Heart right ventricle (tissue), 16 donors: ENCODE results near the gene ATXN1. TPM values are rescaled to one million over a fixed set of nuclear protein-coding genes. Genes with fewer than 3 reads are reported as not detected.

Source experiments
- ATAC-seq, 8 donors: fragments of 200-7000 bp; cut with Tn5 transposase; one replicate each; pipeline ENCODE4 v1.9.1; 2020; ENCODE audit warnings: mild to moderate bottlenecking in 8 of 8, moderate library complexity in 8 of 8, moderate number of reproducible peaks in 1 of 8
- DNase-seq, 2 donors: peaks; one replicate each; pipeline ENCODE4 v3.0.0-alpha.2; 2020
- H3K27ac ChIP-seq, 10 donors: fragments of 200-600 bp; sonication (generic) in 2 of 10; one replicate each; pipeline versions ENCODE4 v1.5.0 to v1.8.0; 2020 to 2022; ENCODE audit warnings: mild to moderate bottlenecking in 3 of 10
- H3K27me3 ChIP-seq, 7 donors: fragments of 200-600 bp; one replicate each; pipeline ENCODE4 v1.8.0; 2021 to 2022; ENCODE audit warnings: mild to moderate bottlenecking in 2 of 7
- H3K36me3 ChIP-seq, 9 donors: fragments of 200-600 bp; sonication (generic) in 1 of 9; one replicate each; pipeline versions ENCODE4 v1.5.0 to v1.8.0; 2020 to 2022; ENCODE audit warnings: mild to moderate bottlenecking in 2 of 9
- H3K4me1 ChIP-seq, 9 donors: fragments of 200-600 bp; sonication (generic) in 1 of 9; one replicate each; pipeline versions ENCODE4 v1.5.0 to v1.8.0; 2020 to 2022; ENCODE audit warnings: mild to moderate bottlenecking in 4 of 9
- H3K4me3 ChIP-seq, 10 donors: fragments of 200-600 bp; sonication (generic) in 2 of 10; one replicate each; pipeline versions ENCODE4 v1.5.0 to v1.8.0; 2020 to 2022; ENCODE audit warnings: mild to moderate bottlenecking in 7 of 10, moderate library complexity in 2 of 10
- H3K9me3 ChIP-seq, 11 donors: fragments of 200-600 bp in 10 of 11; sonication (generic) in 2 of 11; one replicate each; pipeline versions ENCODE4 v1.5.0 to v1.8.0; 2013 to 2022; ENCODE audit warnings: mild to moderate bottlenecking in 2 of 11, control low read depth in 1 of 11, moderate library complexity in 1 of 11
- WGBS, 2 donors: extraction: QIAGEN DNeasy Blood & Tissue Kit; methylation state at CpG; one replicate each; pipeline ENCODE4 v1.1.7; 2013; ENCODE audit warnings: inconsistent platforms in 1 of 2; 5-methylcytosine and 5-hydroxymethylcytosine counted together
- intact Hi-C, 10 donors: fragments of 100-400 bp; cut with DNase I; formaldehyde crosslinking; loops; one replicate each; pipeline versions ENCODE4 v1.11.1 to v1.14.2; 2022
- polyA plus RNA-seq, 2 donors: library from polyadenylated mRNA; stranded (reverse); fragments of 200-250 nt; gene quantifications; one replicate each; pipeline ENCODE4 v1.2.3, GENCODE V29; 2013
- total RNA-seq, 10 donors: library from RNA; stranded (reverse); fragmentation: NEBNext Ultra II Directional in 3 of 10; extraction: Animal tissue kit (Norgen Biotek cat#: 25700) in 3 of 10; gene quantifications; one replicate each; pipeline versions ENCODE4 v1.2.1 to v1.2.4, GENCODE V29; 2021 to 2023
- TF ChIP-seq, protein P1 (sequence below), 9 donors: fragments of 200-600 bp; sonication (generic) in 2 of 9; IDR thresholded peaks; one replicate each; pipeline versions ENCODE4 v1.5.0 to v1.8.0; 2021 to 2022; ENCODE audit warnings: antibody characterized with exemption in 9 of 9, mild to moderate bottlenecking in 5 of 9, moderate library complexity in 1 of 9
- donor health status: Arrhythmogenic right ventricular cardiomyopathy.
- donor health status: ischemic (EF 13 %, LVEDD 7.1; RV severe dilation, severe dysfunction).
- donor health status: healthy with polysubstance abuse.
- donor health status: DM: no; HTN: yes; CAD: no.
- donor health status: DM: no; HTN: no; CAD: no.
- donor health status: ischemic (EF 25% LVEDD 6.9; RV normal size, moderate dysfunction).
- donor health status: ischemic (EF 25% LVEDD 5.7; RV mildly dilated, moderate dysfunction).
- donor health status: healthy.
- donor health status: DM: yes; HTN: yes; CAD: no.
- donor health status: Ischemic cardiomyopathy.
- donor health status: ischemic (EF 35%, LVEDD 5.7; RV mildly dilated, moderate dysfunction).
- donor health status: nonischemic (EF 11% LVEDD 7.7; RV severe dilation, severe dysfunction).
- donor health status: DM: yes; HTN: yes; CAD: no.
- donor health status: PGD.
- donor health status: ischemic (EF 29% LVEDD 5.4; RV normal size, mild dysfunction).
- donor health status: nonischemic (EF 23%, LVEDD 6.1; RV moderate dilation, normal function).

ATXN1 gene
- total and polyA plus RNA-seq, 12 donors, result 4.1 to 46.5 (median 40.3) TPM

DNA sequence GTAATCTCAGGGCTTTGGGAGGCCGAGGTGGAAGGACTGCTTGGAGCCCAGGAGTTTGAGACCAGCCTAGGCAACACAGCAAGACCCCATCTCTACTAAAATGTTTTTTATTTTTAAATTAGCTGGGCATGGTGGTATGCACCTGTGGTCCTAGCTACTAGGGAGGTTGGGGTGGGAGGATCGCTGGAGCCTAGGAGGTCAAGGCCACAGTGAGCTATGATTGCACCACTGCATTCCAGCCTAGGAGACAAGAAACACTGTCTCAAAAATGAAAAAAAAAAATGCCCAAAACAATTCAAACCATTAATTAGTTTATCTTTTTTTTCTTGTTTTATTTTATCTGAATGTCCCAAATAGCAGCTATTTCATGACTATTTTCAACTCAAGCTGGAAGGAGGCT is 437.1 kb downstream of the ATXN1 start:
- Histone ChIP-seq H3K9me3 (no peaks in the 10 kb centered on the region), H3K4me3 (no peak overlapping the region), H3K27me3 (no peaks in the 10 kb centered on the region), H3K27ac (no peak overlapping the region), H3K36me3 (peaks cover 0 to 36% (median 14%) of the 10 kb centered on the region in 9 donors), H3K4me1 (peaks cover 15 to 54% (median 39%) of the 10 kb centered on the region in 9 donors)
- intact Hi-C loops, result loop anchor here in 3 of 10 donors (5.0 to 10.0 kb wide), 3 partner anchors 82 to 89 kb away; partner anchors contain the start of gene GMPR (in 2 of the 3)
- TF ChIP-seq, protein P1, sequence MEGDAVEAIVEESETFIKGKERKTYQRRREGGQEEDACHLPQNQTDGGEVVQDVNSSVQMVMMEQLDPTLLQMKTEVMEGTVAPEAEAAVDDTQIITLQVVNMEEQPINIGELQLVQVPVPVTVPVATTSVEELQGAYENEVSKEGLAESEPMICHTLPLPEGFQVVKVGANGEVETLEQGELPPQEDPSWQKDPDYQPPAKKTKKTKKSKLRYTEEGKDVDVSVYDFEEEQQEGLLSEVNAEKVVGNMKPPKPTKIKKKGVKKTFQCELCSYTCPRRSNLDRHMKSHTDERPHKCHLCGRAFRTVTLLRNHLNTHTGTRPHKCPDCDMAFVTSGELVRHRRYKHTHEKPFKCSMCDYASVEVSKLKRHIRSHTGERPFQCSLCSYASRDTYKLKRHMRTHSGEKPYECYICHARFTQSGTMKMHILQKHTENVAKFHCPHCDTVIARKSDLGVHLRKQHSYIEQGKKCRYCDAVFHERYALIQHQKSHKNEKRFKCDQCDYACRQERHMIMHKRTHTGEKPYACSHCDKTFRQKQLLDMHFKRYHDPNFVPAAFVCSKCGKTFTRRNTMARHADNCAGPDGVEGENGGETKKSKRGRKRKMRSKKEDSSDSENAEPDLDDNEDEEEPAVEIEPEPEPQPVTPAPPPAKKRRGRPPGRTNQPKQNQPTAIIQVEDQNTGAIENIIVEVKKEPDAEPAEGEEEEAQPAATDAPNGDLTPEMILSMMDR (IDR thresholded peaks at IDR 0.05), result no peak
- 93% methylated on average over 2 of the region's 2 CpGs for WGBS, 2 donors
- ATAC-seq (no peak), DNase-seq (no peak)

DNA sequence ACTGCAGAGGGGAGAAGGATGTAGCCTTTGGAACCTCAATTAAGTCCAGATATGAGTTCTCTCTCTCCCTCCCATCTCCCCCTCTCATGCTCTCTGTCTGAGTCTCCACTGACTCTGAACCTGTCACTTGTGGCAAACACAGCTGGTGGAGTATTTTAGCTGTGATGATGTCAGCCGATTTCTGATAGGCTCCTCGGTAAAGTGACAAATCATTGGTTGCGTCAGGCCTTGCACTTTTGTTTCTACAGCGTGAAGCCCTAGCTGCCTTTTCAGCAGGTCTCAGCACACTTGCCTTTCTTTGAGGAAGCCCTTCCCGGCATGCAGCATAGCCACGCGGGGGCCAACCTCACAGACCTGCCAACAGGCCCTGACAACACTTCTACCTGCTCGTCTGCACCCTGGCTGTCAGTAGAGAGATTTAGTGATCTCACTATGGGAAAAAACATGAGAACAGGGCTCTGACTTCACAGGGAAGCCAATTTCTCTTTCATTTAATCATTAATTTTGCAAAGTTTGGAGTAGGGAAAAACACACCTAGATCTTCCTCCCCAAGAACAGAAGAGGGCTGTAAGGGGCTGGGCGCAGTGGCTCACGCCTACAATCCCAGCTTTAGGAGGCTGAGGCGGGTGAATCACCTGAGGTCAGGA is 438.5 kb downstream of the ATXN1 start:
- peak; percentile 64 to 80 (median 72) for ATAC-seq
- Histone ChIP-seq H3K4me3 (no peak overlapping the region), H3K27ac (peak overlapping the region; percentile 30 to 95 (median 86)), H3K9me3 (no peaks in the 10 kb centered on the region), H3K4me1 (peaks cover 17 to 68% (median 46%) of the 10 kb centered on the region in 9 donors), H3K27me3 (no peaks in the 10 kb centered on the region), H3K36me3 (peaks cover 0 to 32% (median 14%) of the 10 kb centered on the region in 9 donors)
- TF ChIP-seq, protein P1 (IDR thresholded peaks at IDR 0.05), result peak in 1 of 9 donors; percentile 5
- WGBS, 2 donors, result 43 to 49% methylated on average over 11 of the region's 11 CpGs
- intact Hi-C loops, result loop anchor here in 3 of 10 donors (5.0 to 10.0 kb wide), 3 partner anchors 80 to 88 kb away; partner anchors contain the start of gene GMPR (in 2 of the 3)
- peak; percentile 49 to 84 for DNase-seq

DNA sequence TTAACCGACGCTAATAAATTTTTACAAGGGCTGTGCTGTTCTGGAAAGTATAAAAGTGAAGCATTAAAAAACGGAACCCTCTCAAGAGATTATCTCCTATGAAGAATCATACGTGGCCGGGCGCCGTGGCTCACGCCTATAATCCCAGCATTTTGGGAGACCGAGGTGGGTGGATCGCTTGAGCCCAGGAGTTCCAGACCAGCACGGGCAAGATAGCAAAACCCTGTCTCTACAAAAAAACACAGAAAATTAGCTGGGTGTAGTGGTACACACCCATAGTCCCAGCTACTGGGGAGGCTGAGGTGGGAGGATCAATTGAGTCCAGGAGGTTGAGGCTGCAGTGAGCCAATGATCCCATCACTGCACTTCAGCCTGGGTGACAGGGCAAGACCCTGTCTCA is 439.4 kb downstream of the ATXN1 start:
- Histone ChIP-seq H3K36me3 (peaks cover 0 to 22% (median 10%) of the 10 kb centered on the region in 9 donors), H3K27ac (peak overlapping the region in 9 of 10 donors; percentile 70 to 95 (median 89)), H3K27me3 (no peaks in the 10 kb centered on the region), H3K4me3 (no peak overlapping the region), H3K4me1 (peaks cover 21 to 73% (median 51%) of the 10 kb centered on the region in 9 donors), H3K9me3 (no peaks in the 10 kb centered on the region)
- intact Hi-C loops, result loop anchor here in 3 of 10 donors (5.0 to 10.0 kb wide), 3 partner anchors 80 to 87 kb away; partner anchors contain the start of gene GMPR (in 2 of the 3)
- DNase-seq (no peak), ATAC-seq (no peak)
- 96 to 98% methylated on average over 11 of the region's 11 CpGs for WGBS, 2 donors
- TF ChIP-seq, protein P1 (IDR thresholded peaks at IDR 0.05), result no peak

DNA sequence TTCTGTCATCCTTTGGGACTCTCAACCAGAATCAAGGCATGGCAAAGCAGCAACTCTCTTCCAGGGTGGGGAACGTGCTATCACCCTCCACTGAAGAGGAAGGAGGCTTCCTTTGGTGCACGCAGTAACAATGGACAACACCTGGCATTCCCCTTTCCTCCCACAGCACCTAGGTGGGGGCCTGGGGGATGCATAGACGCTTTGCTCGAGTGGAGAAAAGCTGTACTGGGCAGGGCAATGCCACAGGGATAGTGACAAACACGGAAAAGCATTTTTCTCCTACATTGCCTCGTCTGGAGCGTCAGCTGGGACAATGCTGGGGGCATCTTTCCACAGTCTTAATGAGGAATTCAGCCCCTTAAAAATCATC is 439.9 kb downstream of the ATXN1 start:
- intact Hi-C loops, result loop anchor here in 3 of 10 donors (5.0 to 10.0 kb wide), 3 partner anchors 79 to 87 kb away; partner anchors contain the start of gene GMPR (in 2 of the 3)
- peaks cover 0 to 17% (median 5%) of the 10 kb centered on the region in 9 donors for H3K36me3 ChIP-seq
- TF ChIP-seq, protein P1 (IDR thresholded peaks at IDR 0.05), result no peak
- DNase-seq, result no peak
- H3K4me1 ChIP-seq, result peaks cover 22 to 78% (median 55%) of the 10 kb centered on the region in 9 donors
- WGBS, 2 donors, result 73 to 76% methylated on average over 7 of the region's 7 CpGs
- no peaks in the 10 kb centered on the region for H3K9me3 ChIP-seq
- H3K27ac ChIP-seq, result peak overlapping the region; percentile 63 to 95 (median 89)
- no peak for ATAC-seq
- no peak overlapping the region for H3K4me3 ChIP-seq
- H3K27me3 ChIP-seq, result no peaks in the 10 kb centered on the region
